SJSA1 (cell line): ENCODE data around the gene KCNE2. TPM values are rescaled to one million over a fixed set of nuclear protein-coding genes. Genes with fewer than 3 reads are reported as not detected.
"Not testable (repeated sequence)": the region's sequence is repeated elsewhere in the genome, so short reads cannot be mapped to it uniquely, and the experiment has no call there.

Experiments used
- DNase-seq, 2 experiments: peaks; one replicate each; pipeline ENCODE4 v3.0.0-alpha.2; 2015 to 2020; ENCODE audit warnings: low spot score in 2 of 2, low read depth in 1 of 2
- H3K27ac ChIP-seq: fragments of 250-450 bp; sonication (Bioruptor Pico); 2 replicates; pipeline ENCODE4 v1.5.1; 2020; ENCODE audit warnings: mild to moderate bottlenecking, moderate library complexity
- H3K27me3 ChIP-seq: fragments of 250-450 bp; sonication (Bioruptor Pico); replicated peaks from 2 replicates; pipeline ENCODE4 v1.5.1; 2020; ENCODE audit warnings: mild to moderate bottlenecking, moderate library complexity
- H3K36me3 ChIP-seq: fragments of 250-450 bp; sonication (Bioruptor Pico); 2 replicates; pipeline ENCODE4 v1.5.1; 2020; ENCODE audit warnings: mild to moderate bottlenecking
- H3K4me1 ChIP-seq: fragments of 250-450 bp; sonication (Bioruptor Pico); replicated peaks from 2 replicates; pipeline ENCODE4 v1.6.1; 2021; ENCODE audit warnings: mild to moderate bottlenecking
- H3K4me3 ChIP-seq: fragments of 250-450 bp; sonication (Bioruptor Pico); 2 replicates; pipeline ENCODE4 v1.5.1; 2020; ENCODE audit warnings: mild to moderate bottlenecking
- H3K9me3 ChIP-seq: fragments of 250-450 bp; sonication (Bioruptor Pico); replicated peaks from 2 replicates; pipeline ENCODE4 v1.5.1; 2020; ENCODE audit warnings: mild to moderate bottlenecking
- total RNA-seq: library from RNA; depleted of rRNA; stranded (reverse); fragments of >200 nt; shearing (Covaris generic); gene quantifications from 2 replicates; pipeline ENCODE4 v1.2.3, GENCODE V29; 2014

KCNE2 gene
- total RNA-seq, 1 experiment from 2014 or later, result not detected

- no peak for DNase-seq
- Histone ChIP-seq H3K27me3 (no peaks in the 10 kb centered on the region), H3K9me3 (no peaks in the 10 kb centered on the region), H3K36me3 (no peaks in the 10 kb centered on the region), H3K27ac (no peak overlapping the region), H3K4me3 (no peak overlapping the region), H3K4me1 (peaks cover 2% of the 10 kb centered on the region)
Observed at GRCh38 chr21:34362136-34362444, 1.7 kb upstream of the KCNE2 start.

DNA sequence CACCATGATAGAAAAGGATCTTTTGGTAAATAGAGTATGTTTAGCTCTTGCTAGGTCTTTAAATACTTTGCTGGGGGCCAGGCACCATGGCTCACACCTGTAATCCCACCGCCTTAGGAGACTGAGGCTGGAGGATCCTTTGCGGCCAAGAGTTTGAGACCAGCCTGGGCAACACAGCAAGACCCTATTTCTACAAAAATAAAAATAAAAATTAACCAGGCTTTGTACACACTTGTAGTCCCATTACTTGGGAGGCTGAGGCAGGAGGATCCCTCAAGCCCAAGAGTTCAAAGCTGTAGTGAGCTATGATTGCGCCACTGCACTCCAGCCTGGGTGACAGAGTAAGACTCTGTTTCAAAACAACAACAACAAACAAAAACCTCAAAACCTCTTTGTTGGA, 1.1 kb upstream of the KCNE2 start:
- H3K27ac ChIP-seq, result no peak overlapping the region

GRCh38 chr21:34364921-34365320, 1.1 kb downstream of the KCNE2 start:
- H3K4me1 ChIP-seq, result peaks cover 11% of the 10 kb centered on the region
- H3K4me3 ChIP-seq, result no peak overlapping the region
- no peak overlapping the region for H3K27ac ChIP-seq
- no peaks in the 10 kb centered on the region for H3K36me3 ChIP-seq
- no peaks in the 10 kb centered on the region for H3K9me3 ChIP-seq
- no peak for DNase-seq
- H3K27me3 ChIP-seq, result no peaks in the 10 kb centered on the region

More for the DNA sequence above, 1.1 kb upstream of the KCNE2 start:
- H3K4me1 ChIP-seq, result peaks cover 8% of the 10 kb centered on the region
- no peak overlapping the region for H3K4me3 ChIP-seq
- DNase-seq, result no peak
- no peaks in the 10 kb centered on the region for H3K27me3 ChIP-seq
- no peaks in the 10 kb centered on the region for H3K36me3 ChIP-seq
- no peaks in the 10 kb centered on the region for H3K9me3 ChIP-seq

- Histone ChIP-seq H3K36me3 (no peaks in the 10 kb centered on the region), H3K4me1 (peaks cover 11% of the 10 kb centered on the region), H3K4me3 (no peak overlapping the region), H3K27ac (no peak overlapping the region), H3K9me3 (no peaks in the 10 kb centered on the region), H3K27me3 (no peaks in the 10 kb centered on the region)
- no peak for DNase-seq
Observed at GRCh38 chr21:34365809-34366208, 2.0 kb downstream of the KCNE2 start.

DNA sequence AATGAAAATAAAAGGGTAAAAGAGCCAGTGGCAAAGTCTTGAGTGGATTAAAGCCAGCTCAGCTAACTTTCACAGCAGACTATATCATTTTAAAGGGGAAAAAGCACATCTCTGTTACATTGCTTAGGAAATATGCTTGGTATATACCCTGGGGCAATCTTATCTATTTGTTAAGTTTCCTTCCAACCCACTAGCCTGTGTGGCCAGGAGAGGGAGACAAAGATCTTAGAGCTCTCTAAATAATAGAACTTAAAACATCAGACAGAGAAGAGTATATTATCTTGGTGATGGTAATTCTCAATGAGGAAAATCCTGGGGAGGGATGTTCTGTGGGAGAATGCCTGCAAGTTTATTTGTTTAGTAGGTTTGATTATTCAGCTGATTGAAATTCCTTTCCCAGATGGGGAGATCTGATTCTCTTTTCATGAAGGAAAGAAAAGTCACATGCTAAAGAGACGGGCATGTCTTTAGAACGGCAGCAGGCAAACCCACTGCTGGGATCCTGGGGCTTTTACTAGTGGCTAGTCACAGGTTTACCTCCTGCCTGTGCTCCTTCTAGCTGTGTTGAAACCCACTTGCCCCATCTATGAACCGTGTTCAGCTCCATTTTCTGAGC, 3.6 kb downstream of the KCNE2 start:
- DNase-seq, result peak; percentile 81 to 91
- H3K4me3 ChIP-seq, result no peak overlapping the region
- H3K4me1 ChIP-seq, result peaks cover 11% of the 10 kb centered on the region
- no peaks in the 10 kb centered on the region for H3K36me3 ChIP-seq
- H3K27me3 ChIP-seq, result no peaks in the 10 kb centered on the region
- H3K9me3 ChIP-seq, result no peaks in the 10 kb centered on the region
- H3K27ac ChIP-seq, result peak overlapping the region; percentile 17; the same call in 1 of the 2 replicates

DNA sequence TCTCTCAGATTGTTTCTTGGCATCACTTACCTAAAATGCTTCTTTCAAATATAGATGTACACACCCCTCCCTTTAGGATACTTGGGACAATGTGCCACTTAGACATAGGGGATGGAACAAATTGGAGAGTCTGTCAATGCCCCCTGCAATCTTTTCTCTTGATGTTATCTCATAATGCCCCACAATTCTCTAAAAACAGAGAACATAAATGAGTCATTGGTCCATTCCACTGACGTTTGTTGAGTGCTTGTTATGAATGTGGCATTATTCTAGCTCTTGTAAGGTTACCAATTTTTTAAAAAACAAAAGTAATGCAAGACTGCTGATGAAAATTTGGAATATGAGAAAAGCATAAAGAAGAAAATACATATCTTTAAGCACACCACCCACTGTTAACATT, 5.9 kb downstream of the KCNE2 start:
- no peaks in the 10 kb centered on the region for H3K36me3 ChIP-seq

GRCh38 chr21:34372321-34372720, 8.5 kb downstream of the KCNE2 start:
- H3K4me3 ChIP-seq, result no peak overlapping the region
- no peak overlapping the region for H3K27ac ChIP-seq
- no peak for DNase-seq
- no peaks in the 10 kb centered on the region for H3K27me3 ChIP-seq
- no peaks in the 10 kb centered on the region for H3K9me3 ChIP-seq
- H3K36me3 ChIP-seq, result no peaks in the 10 kb centered on the region
- H3K4me1 ChIP-seq, result peaks cover 6% of the 10 kb centered on the region

More for the DNA sequence above, 5.9 kb downstream of the KCNE2 start:
- H3K4me3 ChIP-seq, result no peak overlapping the region
- H3K9me3 ChIP-seq, result no peaks in the 10 kb centered on the region
- H3K27ac ChIP-seq, result no peak overlapping the region
- DNase-seq, result no peak
- H3K27me3 ChIP-seq, result no peaks in the 10 kb centered on the region
- H3K4me1 ChIP-seq, result peaks cover 11% of the 10 kb centered on the region

DNA sequence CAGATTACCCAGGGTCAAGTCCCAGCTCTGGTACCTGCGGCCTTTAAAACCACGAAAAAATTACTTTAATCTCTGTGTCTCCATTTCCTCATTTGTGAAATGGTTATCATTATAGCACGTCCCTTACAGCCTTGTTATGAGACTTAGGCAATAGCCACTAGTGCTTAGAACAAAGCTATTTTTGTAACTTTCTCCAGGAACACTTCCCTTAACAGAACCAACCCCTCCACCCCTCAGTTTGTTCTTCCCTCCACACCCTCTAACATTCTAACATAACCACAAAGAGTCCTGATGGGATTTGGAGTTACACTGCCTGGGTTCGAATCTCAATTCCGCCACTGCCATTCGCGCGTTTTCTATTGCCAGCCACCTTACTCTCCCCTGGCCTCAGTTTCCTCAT, 10.7 kb downstream of the KCNE2 start:
- H3K36me3 ChIP-seq, H3K4me1 ChIP-seq, H3K4me3 ChIP-seq, H3K27me3 ChIP-seq, H3K9me3 ChIP-seq, DNase-seq, H3K27ac ChIP-seq: not testable (repeated sequence)

- DNase-seq, H3K27ac ChIP-seq, H3K36me3 ChIP-seq, H3K9me3 ChIP-seq, H3K4me3 ChIP-seq, H3K4me1 ChIP-seq, H3K27me3 ChIP-seq: not testable (repeated sequence)
Observed at GRCh38 chr21:34374940-34375618, 11.3 kb downstream of the KCNE2 start, which contains the start of gene SMIM11. TSS of gene SMIM11 (plus strand) at chr21:34375507. CDS start at chr21:34379505, 3,998 bp downstream.

- not testable (repeated sequence) for H3K4me3 ChIP-seq, H3K36me3 ChIP-seq, H3K27ac ChIP-seq, DNase-seq, H3K9me3 ChIP-seq, H3K27me3 ChIP-seq, H3K4me1 ChIP-seq
Observed at GRCh38 chr21:34375619-34375972, 11.8 kb downstream of the KCNE2 start.

DNA sequence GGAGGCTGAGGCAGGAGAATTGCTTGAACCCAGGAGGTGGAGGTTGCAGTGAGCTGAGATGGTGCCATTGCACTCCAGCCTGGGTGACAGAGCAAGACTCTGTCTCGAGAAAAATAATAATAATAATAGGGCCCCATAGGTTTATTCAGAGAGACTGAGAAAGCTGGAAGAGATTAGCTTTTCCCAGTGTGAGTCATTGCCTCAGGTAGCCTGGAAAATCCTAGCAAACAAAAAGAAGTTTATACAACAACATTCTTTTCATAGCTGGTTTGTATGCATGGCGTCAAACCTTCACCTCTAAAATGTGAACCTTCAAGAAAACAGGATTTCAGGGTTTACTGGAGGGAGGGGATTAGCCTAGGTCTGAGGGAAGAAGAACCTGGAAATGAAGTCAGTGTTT, 19.3 kb downstream of the KCNE2 start:
- not testable (repeated sequence) for DNase-seq, H3K9me3 ChIP-seq, H3K27ac ChIP-seq, H3K36me3 ChIP-seq, H3K27me3 ChIP-seq, H3K4me1 ChIP-seq, H3K4me3 ChIP-seq

- H3K27ac ChIP-seq, H3K9me3 ChIP-seq, H3K27me3 ChIP-seq, H3K4me1 ChIP-seq, DNase-seq, H3K4me3 ChIP-seq, H3K36me3 ChIP-seq: not testable (repeated sequence)
Observed at GRCh38 chr21:34383724-34384415, 20.1 kb downstream of the KCNE2 start.

GRCh38 chr21:34400522-34400921, 36.7 kb downstream of the KCNE2 start:
- H3K4me3 ChIP-seq, H3K27ac ChIP-seq, H3K36me3 ChIP-seq, H3K4me1 ChIP-seq, H3K27me3 ChIP-seq, DNase-seq, H3K9me3 ChIP-seq: not testable (repeated sequence)

DNA sequence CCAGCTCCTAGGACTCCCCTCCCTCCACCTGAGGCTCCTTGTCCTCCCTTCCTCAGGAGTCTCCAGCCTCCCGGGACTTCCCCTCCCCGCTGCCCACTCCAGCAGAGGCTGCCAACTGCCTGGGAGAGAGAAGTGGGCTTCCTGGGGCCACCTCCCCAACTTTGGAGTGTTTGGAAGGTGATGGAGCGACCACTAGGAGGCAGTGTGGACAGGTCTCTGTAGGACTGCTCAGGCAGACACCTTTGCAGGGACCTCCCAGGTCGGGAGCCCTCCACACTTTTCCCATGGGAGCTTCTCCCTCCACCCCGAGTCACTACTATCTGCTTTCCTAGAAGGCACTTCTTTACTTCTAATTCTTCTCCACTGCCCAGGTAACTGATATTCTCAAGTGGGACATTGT, 40.9 kb downstream of the KCNE2 start:
- H3K36me3 ChIP-seq, H3K4me3 ChIP-seq, H3K4me1 ChIP-seq, H3K27me3 ChIP-seq, DNase-seq, H3K9me3 ChIP-seq, H3K27ac ChIP-seq: not testable (repeated sequence)
